GM19193 (cell line): Measurements from ENCODE around the gene GALNT2.

Experiments
- POLR2A ChIP-seq: IDR thresholded peaks from 4 replicates; pipeline ENCODE4 v1.6.1; 2011; ENCODE audit not compliant: insufficient read depth, insufficient read length; ENCODE audit errors: extremely low read depth

GALNT2 gene

DNA sequence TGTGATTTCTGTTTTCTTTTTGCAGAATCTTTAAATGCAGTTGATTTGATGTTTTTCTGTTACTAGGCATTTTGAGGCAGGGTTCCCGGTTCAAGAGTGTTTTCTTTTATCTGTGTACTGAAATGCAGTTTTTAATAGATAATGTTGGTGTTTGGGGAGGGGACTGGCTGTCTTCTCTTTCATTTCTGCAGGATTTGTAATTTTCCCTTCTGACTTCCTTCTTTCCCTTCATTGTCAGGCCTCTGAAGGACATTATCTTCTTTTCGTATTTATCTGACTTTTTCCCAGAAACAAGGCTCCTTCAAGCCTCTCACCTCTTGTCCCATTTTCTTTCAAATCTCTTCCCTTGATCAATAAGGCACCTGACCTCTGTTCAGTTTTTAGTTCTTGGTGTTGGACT lies 1.5 kb upstream of the GALNT2 start:
- no peak for TF ChIP-seq POLR2A

DNA sequence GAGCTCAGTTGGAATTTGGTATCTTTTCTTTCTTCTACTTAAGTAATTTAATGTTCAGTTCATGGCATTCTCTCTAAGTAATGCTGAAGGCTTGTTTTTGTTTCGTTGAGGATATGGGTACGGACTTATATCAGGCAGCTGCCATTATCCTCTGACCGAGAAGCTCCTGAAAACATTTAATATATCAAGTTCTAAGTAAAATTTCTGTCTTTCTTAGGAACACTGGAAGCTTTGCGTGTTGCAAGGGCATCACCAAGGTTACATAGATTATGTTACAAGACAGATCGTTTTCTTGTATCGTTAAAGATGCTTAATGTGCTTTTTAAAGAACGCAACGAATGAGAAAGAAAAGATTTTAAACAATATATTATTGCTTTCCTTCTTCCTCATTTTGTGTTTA lies 1.0 kb upstream of the GALNT2 start:
- no peak for TF ChIP-seq POLR2A

DNA sequence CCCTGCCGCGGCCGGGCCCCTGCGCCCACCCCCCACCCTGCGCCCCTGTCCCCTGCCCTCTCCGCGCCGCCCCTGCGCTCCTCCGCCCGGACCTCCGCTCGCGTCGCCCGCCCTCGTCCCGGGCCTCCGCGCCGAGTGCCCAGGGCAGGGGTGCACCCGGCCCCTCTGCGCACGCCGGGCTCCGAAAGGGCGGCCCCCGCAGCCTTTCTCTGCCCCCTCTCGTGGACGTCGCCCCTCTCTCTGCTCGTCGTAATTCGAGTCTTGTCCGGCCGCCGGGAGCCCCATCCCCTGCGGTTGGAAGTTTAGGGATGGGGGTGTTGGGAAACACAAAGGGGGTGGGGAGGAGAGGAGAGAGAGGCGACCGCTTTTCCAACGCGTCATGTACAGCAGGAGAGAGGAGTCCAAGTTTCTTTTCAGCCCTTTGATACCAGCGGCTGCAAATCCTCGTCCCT lies 407 bp downstream of the GALNT2 start:
- no peak for TF ChIP-seq POLR2A

DNA sequence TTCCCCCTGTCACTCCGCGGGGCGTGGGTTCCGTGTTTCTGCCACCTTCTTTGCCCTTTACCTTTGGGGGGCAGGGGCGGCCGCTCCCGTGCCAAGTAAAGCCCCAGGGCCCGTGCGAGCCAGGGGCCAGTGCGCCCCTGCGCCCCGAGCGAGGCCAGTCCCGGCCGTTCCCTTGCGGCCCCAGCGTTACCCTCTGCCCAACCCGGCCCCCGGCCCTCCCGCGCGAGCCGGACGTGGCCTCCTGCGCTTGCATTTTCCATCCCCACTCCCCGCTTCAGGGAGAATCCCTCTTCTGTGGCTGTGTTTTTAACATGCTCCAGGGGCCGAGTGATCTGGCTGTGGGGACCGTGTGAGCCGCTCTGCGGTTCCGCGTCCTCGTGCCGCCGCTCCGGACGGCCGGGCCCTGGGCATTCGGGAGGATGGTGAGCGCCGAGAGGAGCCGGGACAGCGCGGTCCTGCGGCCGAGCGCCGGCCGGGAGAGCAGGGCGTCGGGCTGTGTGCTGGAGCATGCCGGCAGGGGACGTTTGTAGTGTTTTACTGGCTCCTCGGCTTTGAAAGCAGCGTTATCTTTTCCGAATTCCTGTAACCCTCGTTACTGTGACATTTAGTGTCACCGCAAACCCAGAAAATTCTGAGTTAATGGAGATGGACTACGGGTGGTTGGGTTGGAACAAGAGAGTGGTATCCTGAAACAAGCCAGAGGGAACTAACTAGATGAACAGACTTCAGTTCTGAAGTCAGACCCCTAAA lies 1.0 kb downstream of the GALNT2 start:
- TF ChIP-seq POLR2A = no peak

DNA sequence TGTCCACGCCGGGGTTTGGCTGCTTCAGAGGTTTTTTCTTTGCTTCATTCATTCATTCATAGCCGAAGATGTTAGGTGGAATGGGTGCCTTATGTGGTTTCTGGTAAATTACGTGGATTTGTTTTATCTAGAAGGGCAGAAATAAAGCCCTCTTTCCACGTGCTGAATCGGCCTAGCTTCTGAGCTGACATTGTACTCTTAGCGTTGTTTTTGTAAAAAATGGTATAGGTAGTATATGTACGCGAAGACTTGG lies 1.5 kb downstream of the GALNT2 start:
- no peak for TF ChIP-seq POLR2A

DNA sequence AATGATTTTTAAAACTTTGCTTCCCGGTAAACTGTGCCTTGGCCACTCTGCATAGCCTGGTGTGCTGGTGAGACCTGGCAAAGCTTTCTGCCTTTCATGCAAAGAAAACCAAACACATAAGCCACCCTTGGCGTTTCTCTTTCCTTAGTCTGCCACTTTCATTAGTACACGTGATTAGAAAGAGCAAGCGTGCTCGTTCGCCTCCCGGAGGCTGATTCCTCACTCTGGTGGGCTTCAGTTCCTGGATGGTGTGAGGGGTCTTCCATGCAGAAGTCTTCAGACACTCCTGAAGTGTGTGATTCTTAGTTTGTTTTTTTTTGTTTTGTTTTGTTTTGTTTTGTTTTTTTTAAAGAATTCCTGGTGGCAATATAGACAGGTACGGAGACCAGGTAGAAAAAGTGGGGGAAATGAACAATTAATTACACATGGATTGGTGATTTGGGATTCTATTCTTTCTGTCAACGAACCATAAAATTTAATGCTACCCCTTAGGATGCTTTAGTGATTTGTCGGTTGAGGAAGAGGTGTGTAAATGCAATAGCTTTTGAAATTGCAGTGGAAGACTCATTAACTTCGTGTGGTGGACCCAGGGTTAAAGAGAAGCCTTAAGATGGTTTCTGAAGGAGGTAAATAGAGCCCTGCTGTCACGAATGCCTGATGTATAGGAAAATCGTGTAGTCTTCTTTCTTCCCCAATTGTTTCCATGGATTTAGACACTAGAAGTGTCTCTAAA lies 2.1 kb downstream of the GALNT2 start:
- TF ChIP-seq POLR2A = no peak

DNA sequence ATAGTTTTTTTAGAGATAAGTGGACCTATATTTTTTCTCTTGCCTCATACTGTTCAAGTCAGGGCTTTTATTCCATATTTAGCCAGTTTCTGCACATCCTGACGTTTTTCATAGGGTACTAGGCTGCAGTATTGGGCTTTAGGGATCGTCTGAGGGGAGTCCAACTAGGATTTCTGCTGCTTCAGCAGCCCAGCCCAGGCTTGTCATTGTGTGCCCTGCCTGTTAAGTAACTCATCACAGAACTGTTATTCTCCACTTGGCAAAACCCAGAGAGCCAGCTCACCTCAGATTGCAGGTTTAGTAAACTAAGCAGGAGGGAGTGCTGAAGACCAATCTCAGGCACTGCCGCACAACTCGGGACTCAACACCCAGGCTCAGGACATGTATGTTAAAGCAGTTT lies 2.8 kb downstream of the GALNT2 start:
- no peak for TF ChIP-seq POLR2A

DNA sequence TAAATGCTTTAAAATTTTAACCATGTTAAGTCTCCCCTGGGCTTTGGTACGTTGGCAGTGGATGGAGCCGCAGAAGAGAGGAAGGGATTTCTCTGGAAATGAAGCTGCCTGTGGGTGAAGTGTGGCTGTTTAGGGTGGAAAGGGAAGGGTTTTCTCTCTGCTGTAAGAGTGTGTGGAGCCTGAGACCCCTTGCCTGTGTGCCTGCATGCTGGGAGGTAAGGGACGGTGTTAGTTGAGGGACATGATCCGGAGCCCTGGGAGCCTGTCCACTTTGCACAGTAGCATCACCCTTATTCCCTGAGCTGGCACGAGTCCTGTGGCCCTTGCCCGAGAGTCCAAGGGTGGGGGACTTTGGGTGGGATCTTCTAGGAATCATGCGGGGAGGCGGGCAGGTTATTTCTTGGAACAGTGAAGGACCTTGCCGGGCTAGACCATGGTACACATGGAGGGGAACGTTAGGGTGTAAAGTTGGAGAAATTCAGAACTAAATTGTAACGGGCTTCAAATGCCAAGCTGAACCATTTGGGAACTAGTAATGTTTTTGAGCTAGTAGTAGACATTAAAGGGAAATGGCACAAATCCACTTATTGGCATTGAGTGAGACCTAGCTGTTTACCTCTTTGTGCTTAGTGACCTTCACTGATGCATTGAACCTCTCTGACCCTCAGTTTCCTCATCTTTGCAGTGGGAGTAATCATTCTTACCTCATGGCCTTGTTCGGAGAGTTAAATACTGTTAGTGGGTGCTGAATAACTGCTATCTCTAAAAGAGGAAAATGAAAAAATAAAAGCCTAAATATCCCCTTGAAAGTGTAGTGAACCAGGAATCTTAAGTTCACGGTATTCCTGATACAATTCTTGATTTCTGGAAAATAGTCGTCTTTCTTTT lies 3.5 kb downstream of the GALNT2 start:
- no peak for TF ChIP-seq POLR2A

DNA sequence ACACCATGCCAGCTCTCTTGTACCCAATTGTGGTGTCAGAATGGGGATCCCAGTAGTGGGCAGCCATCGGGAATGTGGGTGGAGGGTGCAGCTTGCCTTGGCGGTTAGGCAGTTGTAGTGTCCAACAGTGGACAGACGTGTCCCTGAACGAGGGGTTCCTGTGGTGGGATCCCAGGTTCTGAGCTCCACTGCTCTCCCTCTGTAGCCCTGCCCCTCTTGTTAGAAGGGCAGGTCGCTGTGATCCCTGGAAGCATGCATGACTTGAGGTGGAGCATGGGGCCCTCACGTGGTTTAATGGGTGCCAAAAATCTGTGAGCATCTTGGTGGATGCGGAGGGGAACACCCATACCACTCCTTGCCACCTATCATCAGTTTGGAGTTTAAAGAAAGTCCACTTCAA lies 4.3 kb downstream of the GALNT2 start:
- TF ChIP-seq POLR2A = no peak

DNA sequence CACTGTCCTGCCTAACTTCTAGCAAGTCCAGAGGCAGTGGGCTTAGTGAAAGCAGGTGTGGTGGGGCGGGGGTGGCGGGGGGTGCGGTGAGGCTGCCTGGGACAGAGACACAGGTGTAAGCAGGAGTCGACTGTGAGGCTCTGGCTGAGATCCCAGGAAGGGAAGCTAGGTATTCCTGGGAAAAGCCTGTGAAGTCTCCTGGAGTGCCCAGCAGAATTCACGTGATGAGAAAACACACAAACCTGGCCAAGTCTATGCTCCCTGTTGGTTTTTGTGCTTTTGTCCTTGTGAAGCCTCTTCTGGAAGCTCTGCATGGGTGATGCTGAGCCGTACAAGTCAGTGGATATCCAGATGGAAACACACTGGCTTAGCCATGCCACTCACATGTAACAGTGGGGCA lies 5.3 kb downstream of the GALNT2 start:
- TF ChIP-seq POLR2A = no peak

DNA sequence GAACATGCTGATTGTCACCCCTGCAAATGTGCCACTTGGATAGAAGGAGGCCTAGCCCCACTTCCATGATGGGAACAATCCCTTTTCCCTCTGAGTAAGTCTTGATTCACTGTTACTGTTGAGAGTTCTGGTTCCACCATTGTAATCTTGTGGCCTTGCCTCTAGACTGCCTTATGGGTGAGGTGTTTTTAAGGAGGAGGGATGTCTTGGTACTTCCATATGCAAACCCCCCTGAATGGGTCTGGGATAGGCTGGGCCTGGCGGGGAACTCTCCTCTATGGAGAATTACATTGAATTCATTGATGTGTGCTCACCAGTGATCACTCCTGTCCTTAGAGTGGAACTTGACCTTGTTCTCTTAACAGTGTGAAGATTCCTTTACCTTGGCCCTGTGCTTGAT lies 5.8 kb downstream of the GALNT2 start:
- TF ChIP-seq POLR2A = no peak

DNA sequence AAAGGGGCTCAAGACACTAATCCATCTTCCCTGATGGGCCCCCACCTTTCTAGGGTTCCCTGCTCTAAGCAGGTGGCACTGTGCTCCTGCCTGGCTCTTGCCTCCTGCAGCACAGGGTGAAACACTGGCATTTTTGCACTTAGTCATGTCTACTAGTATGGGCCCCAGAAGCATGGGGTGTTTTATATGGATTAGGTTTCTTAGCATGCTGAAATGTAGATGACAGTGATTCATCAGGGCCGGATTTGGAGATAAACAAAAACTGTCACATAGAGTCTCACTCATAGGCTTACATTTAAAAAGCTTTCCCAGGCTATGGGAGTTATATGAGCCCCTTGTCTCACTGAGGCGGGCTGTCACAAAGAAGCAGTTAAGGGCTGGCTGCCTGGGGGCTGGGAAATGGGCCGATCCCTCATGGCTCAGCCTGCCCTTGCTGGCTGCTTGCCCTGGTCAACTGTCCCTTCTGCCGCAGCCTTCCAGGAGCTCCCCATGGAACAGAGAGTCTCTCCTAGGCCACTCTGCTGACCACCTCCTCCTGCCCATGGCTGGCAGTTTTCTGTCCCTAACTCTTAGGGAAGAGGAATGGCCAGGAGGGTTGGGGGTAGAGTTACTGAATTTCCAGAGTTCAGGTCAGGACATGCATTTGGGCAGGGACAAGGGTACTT lies 6.5 kb downstream of the GALNT2 start:
- TF ChIP-seq POLR2A = no peak

DNA sequence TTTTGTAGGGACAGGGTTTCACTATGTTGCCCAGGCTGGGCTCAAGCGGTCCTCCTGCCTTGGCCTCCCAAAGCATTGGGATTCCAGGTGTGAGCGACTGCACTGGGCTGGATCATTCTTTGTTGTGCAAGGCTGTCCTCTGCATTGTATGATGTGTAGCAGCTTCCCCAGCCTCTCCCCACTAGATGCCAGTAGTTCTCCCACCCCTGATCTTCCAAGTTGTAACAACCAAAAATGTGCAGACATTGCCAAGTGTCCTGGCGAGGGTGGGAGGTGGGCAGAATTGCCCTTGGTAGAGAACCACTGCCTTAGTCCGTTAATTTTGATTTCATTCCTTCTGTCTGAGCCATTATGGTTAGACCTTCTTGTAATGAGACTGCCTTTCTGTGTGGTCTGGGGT lies 7.2 kb downstream of the GALNT2 start:
- no peak for TF ChIP-seq POLR2A

DNA sequence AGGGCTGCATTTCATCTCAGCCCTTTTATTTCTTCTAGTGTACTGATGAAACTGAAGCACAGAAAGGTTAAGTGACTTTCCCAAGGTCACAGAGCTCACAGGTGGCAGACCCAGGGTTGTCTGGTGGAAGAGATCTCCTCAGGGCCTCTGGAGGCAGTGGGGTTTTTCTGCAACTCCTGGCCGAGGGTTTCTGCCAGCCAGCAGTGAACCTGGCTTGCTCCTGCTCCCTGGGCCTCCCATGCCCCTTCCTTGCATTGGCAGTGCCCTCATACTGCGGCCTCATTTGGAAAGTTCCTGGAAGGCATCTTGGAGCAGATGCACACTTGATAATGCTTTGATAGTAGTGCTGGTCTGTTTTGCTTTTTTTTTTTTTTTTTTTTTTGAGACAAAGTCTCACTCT lies 7.7 kb downstream of the GALNT2 start:
- no peak for TF ChIP-seq POLR2A

DNA sequence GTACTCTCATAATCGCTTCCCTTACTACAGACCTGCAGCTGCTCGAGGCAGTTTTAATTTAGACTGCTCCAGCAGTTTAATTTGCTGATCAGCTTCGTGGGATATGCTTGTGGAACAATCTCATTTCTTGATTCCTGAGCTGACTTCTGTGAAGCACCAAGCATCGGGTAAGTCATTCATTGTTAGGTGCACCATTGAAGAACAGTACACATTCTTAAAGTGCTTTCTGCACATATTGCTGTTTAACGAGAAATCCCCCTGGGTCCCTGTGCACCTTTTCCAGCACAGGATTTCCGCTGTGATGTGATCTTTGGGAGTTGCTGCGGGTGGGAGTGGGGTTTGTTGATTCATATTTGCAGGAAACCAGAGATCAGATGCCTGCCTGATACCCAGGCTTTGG lies 9.1 kb downstream of the GALNT2 start:
- TF ChIP-seq POLR2A = no peak
